ENCODE data around the gene TNFAIP1. TPM values are rescaled to one million over a fixed set of nuclear protein-coding genes. Genes with fewer than 3 reads are reported as not detected.

The TNFAIP1 gene
- total and polyA plus RNA-seq, 2 of the 4 experiments (the other 2 are of a cell fraction): 49.1 to 62.9 TPM

GRCh38 chr17:28343491-28343932 is 8.0 kb downstream of the TNFAIP1 start:
- Histone ChIP-seq H4K91ac (ENCODE audit: insufficient read depth, low read depth, low read length) (no peak overlapping the region), H3K79me1 (ENCODE audit: low read depth in 1 of 2, low read length in 2 of 2) (peaks cover 25 to 85% of the 10 kb centered on the region in 2 experiments), H3K18ac (ENCODE audit: low read depth, low read length) (no peak overlapping the region), H3K14ac (replicated peaks; ENCODE audit: low read depth, low read length) (no peak overlapping the region), H3K27me3 (ENCODE audit: control insufficient read depth, insufficient read depth, low read length) (no peaks in the 10 kb centered on the region), H3K4me3 (ENCODE audit: insufficient read depth, low read depth, low read length) (no peak overlapping the region), H2BK5ac (ENCODE audit: low read depth, low read length, poor library complexity, severe bottlenecking) (no peak overlapping the region), H3K36me3 (ENCODE audit: control insufficient read depth, insufficient read depth, low read length) (peaks cover 79% of the 10 kb centered on the region), H3K4me1 (ENCODE audit: control insufficient read depth, insufficient read depth, low read length) (peaks cover 16% of the 10 kb centered on the region), H3K9ac (ENCODE audit: low read depth, low read length) (no peak overlapping the region), H4K20me1 (ENCODE audit: insufficient read depth, low read length) (peaks cover 26% of the 10 kb centered on the region), H2AK9ac (replicated peaks; ENCODE audit: low read depth, low read length, poor library complexity) (no peak overlapping the region), H2BK120ac (ENCODE audit: low read depth, low read length) (no peak overlapping the region), H2BK15ac (ENCODE audit: low read depth, low read length) (no peak overlapping the region), H3K4ac (ENCODE audit: low read depth, low read length) (no peak overlapping the region), H3K4me2 (ENCODE audit: low read depth, low read length) (no peak overlapping the region), H3K56ac (ENCODE audit: extremely low read depth, insufficient read depth, low read length) (no peak overlapping the region), H3K9me1 (ENCODE audit: insufficient read depth, low read length) (peaks cover 16% of the 10 kb centered on the region; the same call in 1 of the 2 replicates), H3K27ac (ENCODE audit: insufficient read depth, low read length) (no peak overlapping the region), H2BK20ac (ENCODE audit: low read depth, low read length) (no peak overlapping the region), H4K8ac (ENCODE audit: low read depth in 2 of 2, low read length in 2 of 2) (no peak overlapping the region), H2AFZ (replicated peaks; ENCODE audit: low read length, poor library complexity) (no peak overlapping the region), H3K23ac (ENCODE audit: low read depth, low read length) (no peak overlapping the region), H2AK5ac (ENCODE audit: low read depth, low read length) (no peak overlapping the region), H4K5ac (ENCODE audit: low read depth, low read length) (no peak overlapping the region), H3K9me3 (ENCODE audit: control insufficient read depth, insufficient read depth, low read length) (no peaks in the 10 kb centered on the region)
- intact Hi-C loops (cut with micrococcal nuclease): no loop called here
- ChIA-PET CTCF (no interaction called here), POLR2A (ENCODE audit: unreplicated experiment) (no interaction called here)
- DNase-seq (no peak), ATAC-seq (ENCODE audit: low read depth) (no peak)
- dilution Hi-C loops (cut with HindIII; ENCODE audit: low sequenced_read_pairs, unreplicated experiment): no loop called here
- in situ Hi-C loops (cut with MboI; ENCODE audit: low sequenced_read_pairs): loop anchor here (25.0 kb wide), 1 partner anchor 806 kb away; no protein-coding TSS in a partner anchor
- WGBS, 2 experiments (ENCODE audit: extremely low coverage in 2 of 2, insufficient read length in 1 of 2): 81% methylated on average over 5 of the region's 10 CpGs; no CpG with 5 or more reads in 1 of the 2 experiments
- TF ChIP-seq SMC3 (IDR thresholded peaks at IDR 0.05; ENCODE audit: low read depth, low read length) (no peak), USF2 (IDR thresholded peaks at IDR 0.05; ENCODE audit: low read depth, low read length) (no peak), CEBPB (IDR thresholded peaks at IDR 0.05; ENCODE audit: low read depth, low read length) (no peak), CHD1 (IDR thresholded peaks at IDR 0.05; ENCODE audit: low read depth, low read length) (no peak), NFE2L2 (IDR thresholded peaks at IDR 0.05; ENCODE audit: low read depth, low read length) (no peak), ELK1 (IDR thresholded peaks at IDR 0.05; ENCODE audit: borderline replicate concordance, low read depth, low read length) (no peak), CTCF (conservative IDR thresholded peaks at IDR 0.05; ENCODE audit: low read depth, low read length) (no peak), FOS (IDR thresholded peaks at IDR 0.05; ENCODE audit: low read depth, low read length) (no peak), MAFK (IDR thresholded peaks at IDR 0.05; ENCODE audit: low read depth, low read length) (no peak), MXI1 (IDR thresholded peaks at IDR 0.05; ENCODE audit: borderline replicate concordance, low read depth, low read length) (no peak), RCOR1 (IDR thresholded peaks at IDR 0.05; ENCODE audit: insufficient replicate concordance, low read length) (no peak), POLR2A (IDR thresholded peaks at IDR 0.05; ENCODE audit: low read depth, low read length) (no peak), MAZ (IDR thresholded peaks at IDR 0.05; ENCODE audit: borderline replicate concordance, low read depth, low read length) (no peak), RAD21 (IDR thresholded peaks at IDR 0.05; ENCODE audit: low read length) (no peak), BHLHE40 (IDR thresholded peaks at IDR 0.05; ENCODE audit: low read depth, low read length) (no peak), RFX5 (IDR thresholded peaks at IDR 0.05; ENCODE audit: low read depth, low read length) (no peak)
- no TSS peak for BruUV-seq (replicated peaks)

All from IMR-90 (cell line).